Measurements from ENCODE around the gene SORCS1. TPM values are rescaled to one million over a fixed set of nuclear protein-coding genes. Genes with fewer than 3 reads are reported as not detected.

SORCS1 gene
- total RNA-seq, 4 donors from 2014 or later: 0.40 to 5.1 (median 2.5) TPM

DNA sequence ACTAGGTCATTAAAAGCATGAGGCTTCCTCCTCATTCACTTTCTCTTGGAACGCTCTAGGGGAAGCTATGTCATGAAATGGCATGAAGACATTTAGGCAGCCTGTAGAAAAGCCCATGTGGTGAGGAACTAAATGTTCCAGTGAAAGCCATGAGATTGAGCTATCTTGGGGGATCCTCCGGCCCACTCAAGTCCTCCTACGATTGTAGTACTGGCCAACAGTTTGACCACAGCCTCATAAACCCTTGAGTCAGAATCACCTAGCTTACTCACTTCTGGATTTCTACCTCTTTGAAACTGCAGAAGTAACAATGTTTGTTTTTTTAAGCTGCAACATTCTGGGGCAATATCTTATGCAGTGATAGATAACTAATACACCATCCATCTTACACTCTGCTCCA is 605.1 kb downstream of the SORCS1 start:
- no peak overlapping the region for H3K4me3 ChIP-seq
- TF ChIP-seq POLR2AphosphoS5 (IDR thresholded peaks at IDR 0.05) (no peak), EP300 (IDR thresholded peaks at IDR 0.05; ENCODE audit: low read depth) (no peak), POLR2A (IDR thresholded peaks at IDR 0.05) (no peak)
- TF ChIP-seq, protein P1, sequence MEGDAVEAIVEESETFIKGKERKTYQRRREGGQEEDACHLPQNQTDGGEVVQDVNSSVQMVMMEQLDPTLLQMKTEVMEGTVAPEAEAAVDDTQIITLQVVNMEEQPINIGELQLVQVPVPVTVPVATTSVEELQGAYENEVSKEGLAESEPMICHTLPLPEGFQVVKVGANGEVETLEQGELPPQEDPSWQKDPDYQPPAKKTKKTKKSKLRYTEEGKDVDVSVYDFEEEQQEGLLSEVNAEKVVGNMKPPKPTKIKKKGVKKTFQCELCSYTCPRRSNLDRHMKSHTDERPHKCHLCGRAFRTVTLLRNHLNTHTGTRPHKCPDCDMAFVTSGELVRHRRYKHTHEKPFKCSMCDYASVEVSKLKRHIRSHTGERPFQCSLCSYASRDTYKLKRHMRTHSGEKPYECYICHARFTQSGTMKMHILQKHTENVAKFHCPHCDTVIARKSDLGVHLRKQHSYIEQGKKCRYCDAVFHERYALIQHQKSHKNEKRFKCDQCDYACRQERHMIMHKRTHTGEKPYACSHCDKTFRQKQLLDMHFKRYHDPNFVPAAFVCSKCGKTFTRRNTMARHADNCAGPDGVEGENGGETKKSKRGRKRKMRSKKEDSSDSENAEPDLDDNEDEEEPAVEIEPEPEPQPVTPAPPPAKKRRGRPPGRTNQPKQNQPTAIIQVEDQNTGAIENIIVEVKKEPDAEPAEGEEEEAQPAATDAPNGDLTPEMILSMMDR (IDR thresholded peaks at IDR 0.05): no peak
- 75% methylated on average over 3 of the region's 3 CpGs; no CpG with 5 or more reads in 1 of the 2 donors for WGBS, 2 donors (ENCODE audit: low coverage in 1 of 2)
- no peak for DNase-seq
- H3K27ac ChIP-seq: no peak overlapping the region
- in situ Hi-C loops (cut with MboI; ENCODE audit: low pct_ligation_motif_present in 1 of 4, low pct_unique_long_range_greater_than_20kb in 1 of 4, low sequenced_read_pairs in 3 of 4) (no loop called here), intact Hi-C loops (cut with DNase I; ENCODE audit: low total_unique reads) (no loop called here)
- no peaks in the 10 kb centered on the region for H3K36me3 ChIP-seq
- H3K4me1 ChIP-seq: no peaks in the 10 kb centered on the region
- no peaks in the 10 kb centered on the region for H3K9me3 ChIP-seq
- H3K27me3 ChIP-seq: no peaks in the 10 kb centered on the region

DNA sequence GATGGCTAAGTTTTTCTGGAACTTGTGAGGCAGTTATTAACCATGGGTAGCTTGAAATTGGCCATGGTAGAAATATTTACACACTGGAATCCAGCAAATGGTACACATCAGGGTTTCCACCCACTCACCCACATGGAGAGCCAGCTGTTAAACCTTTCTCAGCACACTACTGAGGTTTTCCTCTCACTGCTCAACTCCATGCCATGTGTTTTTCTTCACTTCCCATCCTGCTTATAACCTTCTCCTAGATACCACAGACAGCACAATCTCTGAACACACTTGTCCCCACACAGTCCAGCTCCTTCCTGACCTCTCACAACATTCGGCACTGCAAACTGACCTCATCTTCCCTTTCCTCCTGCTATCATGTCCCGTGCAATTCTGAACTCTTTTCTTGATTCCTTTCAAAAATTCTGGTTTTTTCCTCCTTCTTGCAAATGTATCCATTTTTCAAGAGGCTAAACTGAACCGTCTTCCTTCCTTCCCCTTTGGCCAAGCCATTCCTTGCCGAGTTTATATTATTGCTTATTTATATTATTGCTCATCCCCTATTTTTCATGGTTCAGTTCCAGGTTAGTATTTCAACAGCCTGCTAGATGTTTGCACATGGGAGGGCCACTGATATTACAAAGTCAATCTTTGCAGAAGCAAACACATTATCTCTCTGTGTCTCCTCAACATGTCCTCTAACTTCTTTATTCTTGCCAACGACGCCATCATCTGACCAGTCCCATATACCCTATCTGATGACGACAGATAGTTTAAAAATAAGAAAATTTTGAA is 606.4 kb downstream of the SORCS1 start:
- Histone ChIP-seq H3K4me1 (no peaks in the 10 kb centered on the region), H3K27ac (no peak overlapping the region), H3K27me3 (no peaks in the 10 kb centered on the region), H3K4me3 (no peak overlapping the region), H3K9me3 (no peaks in the 10 kb centered on the region), H3K36me3 (no peaks in the 10 kb centered on the region)
- in situ Hi-C loops (cut with MboI; ENCODE audit: low pct_ligation_motif_present in 1 of 4, low pct_unique_long_range_greater_than_20kb in 1 of 4, low sequenced_read_pairs in 3 of 4) (no loop called here), intact Hi-C loops (cut with DNase I; ENCODE audit: low total_unique reads) (no loop called here)
- TF ChIP-seq, protein P1 (IDR thresholded peaks at IDR 0.05): no peak
- TF ChIP-seq EP300 (IDR thresholded peaks at IDR 0.05; ENCODE audit: low read depth): no peak
- no peak for TF ChIP-seq POLR2AphosphoS5 (IDR thresholded peaks at IDR 0.05)
- no peak for TF ChIP-seq POLR2A (IDR thresholded peaks at IDR 0.05)
- 57 to 59% methylated on average over 7 of the region's 7 CpGs for WGBS, 2 donors (ENCODE audit: low coverage in 1 of 2)
- DNase-seq: no peak

DNA sequence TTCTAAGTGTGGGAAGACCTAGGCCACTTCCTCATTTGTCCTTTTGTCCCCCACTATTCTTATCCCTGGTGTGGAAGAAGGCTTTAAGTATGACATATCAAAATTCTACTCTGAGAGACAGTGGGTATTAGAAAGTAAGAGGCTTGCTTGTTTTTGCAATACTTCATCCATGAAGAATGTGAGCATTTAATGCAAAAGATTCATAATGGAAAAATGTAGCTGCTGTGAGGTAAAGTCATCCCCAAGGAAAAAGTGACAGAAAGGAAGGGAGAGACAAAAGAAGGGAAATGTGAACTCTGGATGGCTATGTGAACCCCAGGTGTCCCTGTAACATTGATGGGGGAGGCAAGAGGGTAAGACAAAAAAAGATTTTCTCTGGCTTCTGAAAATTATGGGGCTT is 607.5 kb downstream of the SORCS1 start:
- no peak for DNase-seq
- Histone ChIP-seq H3K27me3 (no peaks in the 10 kb centered on the region), H3K36me3 (no peaks in the 10 kb centered on the region), H3K9me3 (no peaks in the 10 kb centered on the region), H3K27ac (no peak overlapping the region), H3K4me1 (no peaks in the 10 kb centered on the region), H3K4me3 (no peak overlapping the region)
- no peak for TF ChIP-seq EP300 (IDR thresholded peaks at IDR 0.05; ENCODE audit: low read depth)
- TF ChIP-seq, protein P1 (IDR thresholded peaks at IDR 0.05): no peak
- TF ChIP-seq POLR2A (IDR thresholded peaks at IDR 0.05): no peak
- TF ChIP-seq POLR2AphosphoS5 (IDR thresholded peaks at IDR 0.05): no peak
- in situ Hi-C loops (cut with MboI; ENCODE audit: low pct_ligation_motif_present in 1 of 4, low pct_unique_long_range_greater_than_20kb in 1 of 4, low sequenced_read_pairs in 3 of 4) (no loop called here), intact Hi-C loops (cut with DNase I; ENCODE audit: low total_unique reads) (no loop called here)

DNA sequence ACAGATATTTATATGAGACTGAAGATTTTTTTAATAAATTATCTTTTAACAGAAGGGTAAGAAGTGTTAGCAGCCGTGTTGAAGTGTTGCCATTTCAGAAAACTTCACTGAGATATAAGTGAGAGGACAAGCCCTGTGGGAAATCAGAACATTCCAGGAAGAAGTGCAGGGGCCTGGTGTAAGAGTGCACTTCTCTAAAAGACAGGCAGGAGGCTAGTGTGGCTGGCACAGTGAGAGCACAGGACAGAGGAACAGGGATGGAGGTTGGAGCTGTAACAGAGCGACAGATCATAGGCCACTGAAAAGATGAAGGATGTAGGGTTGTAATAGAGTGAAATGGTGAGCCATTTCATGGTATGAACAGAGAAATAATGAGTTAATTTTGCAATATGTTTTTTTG is 608.9 kb downstream of the SORCS1 start:
- DNase-seq: no peak
- intact Hi-C loops (cut with DNase I; ENCODE audit: low total_unique reads): no loop called here

More for the DNA sequence above, 608.9 kb downstream of the SORCS1 start:
- H3K9me3 ChIP-seq: no peaks in the 10 kb centered on the region
- no peaks in the 10 kb centered on the region for H3K27me3 ChIP-seq
- no peaks in the 10 kb centered on the region for H3K4me1 ChIP-seq
- H3K36me3 ChIP-seq: no peaks in the 10 kb centered on the region
- in situ Hi-C loops (cut with MboI; ENCODE audit: low pct_ligation_motif_present in 1 of 4, low pct_unique_long_range_greater_than_20kb in 1 of 4, low sequenced_read_pairs in 3 of 4): no loop called here
- no peak overlapping the region for H3K27ac ChIP-seq
- H3K4me3 ChIP-seq: no peak overlapping the region
- TF ChIP-seq POLR2A (IDR thresholded peaks at IDR 0.05) (no peak), POLR2AphosphoS5 (IDR thresholded peaks at IDR 0.05) (no peak), EP300 (IDR thresholded peaks at IDR 0.05; ENCODE audit: low read depth) (no peak)
- TF ChIP-seq, protein P1 (IDR thresholded peaks at IDR 0.05): no peak
- 63 to 83% methylated on average over 2 of the region's 2 CpGs for WGBS, 2 donors (ENCODE audit: low coverage in 1 of 2)
